Fibroblast of lung (primary cell): ENCODE results near the gene MEI1.

Source experiments
- EZH2 ChIP-seq: IDR thresholded peaks from 2 replicates; pipeline ENCODE4 v1.5.1; 2012; ENCODE audit warnings: low read length, control low read depth, mild to moderate bottlenecking; ENCODE audit errors: missing control alignments
- TF ChIP-seq, protein P1 (sequence below), 2 donors: IDR thresholded peaks in 1 of 2; conservative IDR thresholded peaks in 1 of 2; 1 replicate in 1 of 2; 2 replicates in 1 of 2; pipeline ENCODE4 v1.5.1; 2011 to 2012; ENCODE audit warnings: low read length in 2 of 2, control low read depth in 1 of 2, inconsistent platforms in 1 of 2, low read depth in 1 of 2, mild to moderate bottlenecking in 1 of 2

DNA sequence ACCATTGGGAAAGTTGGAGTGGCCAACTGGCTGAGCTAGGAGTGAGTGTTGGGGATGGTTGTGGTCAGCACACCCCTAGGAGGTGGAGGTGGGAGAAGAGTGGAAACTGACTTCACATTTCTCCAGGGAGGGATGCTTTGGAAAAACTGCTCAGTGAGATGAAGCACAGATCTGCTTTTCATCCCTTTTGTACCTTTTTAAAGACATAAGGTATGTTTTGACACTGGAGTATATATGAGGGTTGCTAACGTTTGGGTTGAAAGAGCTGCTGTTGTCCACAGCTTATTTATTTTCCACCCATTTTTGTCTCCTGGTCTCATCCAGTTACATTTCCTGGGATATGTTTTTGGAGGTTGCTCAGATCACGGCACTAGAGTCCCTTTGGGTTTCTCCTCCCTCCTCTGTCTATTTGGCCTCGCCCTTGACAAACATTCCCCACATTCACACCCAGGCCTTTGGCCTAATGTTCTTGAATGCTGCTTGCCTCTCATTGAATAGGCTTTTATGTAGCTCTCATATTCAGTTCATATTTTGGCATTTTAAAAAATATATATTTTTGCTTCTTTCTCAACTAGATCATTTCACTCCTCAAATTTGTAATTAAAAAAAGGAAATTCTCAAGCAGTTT, 141.9 kb downstream of the MEI1 start:
- TF ChIP-seq, protein P1, sequence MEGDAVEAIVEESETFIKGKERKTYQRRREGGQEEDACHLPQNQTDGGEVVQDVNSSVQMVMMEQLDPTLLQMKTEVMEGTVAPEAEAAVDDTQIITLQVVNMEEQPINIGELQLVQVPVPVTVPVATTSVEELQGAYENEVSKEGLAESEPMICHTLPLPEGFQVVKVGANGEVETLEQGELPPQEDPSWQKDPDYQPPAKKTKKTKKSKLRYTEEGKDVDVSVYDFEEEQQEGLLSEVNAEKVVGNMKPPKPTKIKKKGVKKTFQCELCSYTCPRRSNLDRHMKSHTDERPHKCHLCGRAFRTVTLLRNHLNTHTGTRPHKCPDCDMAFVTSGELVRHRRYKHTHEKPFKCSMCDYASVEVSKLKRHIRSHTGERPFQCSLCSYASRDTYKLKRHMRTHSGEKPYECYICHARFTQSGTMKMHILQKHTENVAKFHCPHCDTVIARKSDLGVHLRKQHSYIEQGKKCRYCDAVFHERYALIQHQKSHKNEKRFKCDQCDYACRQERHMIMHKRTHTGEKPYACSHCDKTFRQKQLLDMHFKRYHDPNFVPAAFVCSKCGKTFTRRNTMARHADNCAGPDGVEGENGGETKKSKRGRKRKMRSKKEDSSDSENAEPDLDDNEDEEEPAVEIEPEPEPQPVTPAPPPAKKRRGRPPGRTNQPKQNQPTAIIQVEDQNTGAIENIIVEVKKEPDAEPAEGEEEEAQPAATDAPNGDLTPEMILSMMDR (conservative IDR thresholded peaks at IDR 0.05 in 1 of 2, IDR thresholded peaks at IDR 0.05 in 1 of 2; ENCODE audit: low read depth in 1 of 2, low read length in 2 of 2) = no peak
- no peak for TF ChIP-seq EZH2
